ENCODE results near the gene TENT4B.

- TF ChIP-seq, protein P1, sequence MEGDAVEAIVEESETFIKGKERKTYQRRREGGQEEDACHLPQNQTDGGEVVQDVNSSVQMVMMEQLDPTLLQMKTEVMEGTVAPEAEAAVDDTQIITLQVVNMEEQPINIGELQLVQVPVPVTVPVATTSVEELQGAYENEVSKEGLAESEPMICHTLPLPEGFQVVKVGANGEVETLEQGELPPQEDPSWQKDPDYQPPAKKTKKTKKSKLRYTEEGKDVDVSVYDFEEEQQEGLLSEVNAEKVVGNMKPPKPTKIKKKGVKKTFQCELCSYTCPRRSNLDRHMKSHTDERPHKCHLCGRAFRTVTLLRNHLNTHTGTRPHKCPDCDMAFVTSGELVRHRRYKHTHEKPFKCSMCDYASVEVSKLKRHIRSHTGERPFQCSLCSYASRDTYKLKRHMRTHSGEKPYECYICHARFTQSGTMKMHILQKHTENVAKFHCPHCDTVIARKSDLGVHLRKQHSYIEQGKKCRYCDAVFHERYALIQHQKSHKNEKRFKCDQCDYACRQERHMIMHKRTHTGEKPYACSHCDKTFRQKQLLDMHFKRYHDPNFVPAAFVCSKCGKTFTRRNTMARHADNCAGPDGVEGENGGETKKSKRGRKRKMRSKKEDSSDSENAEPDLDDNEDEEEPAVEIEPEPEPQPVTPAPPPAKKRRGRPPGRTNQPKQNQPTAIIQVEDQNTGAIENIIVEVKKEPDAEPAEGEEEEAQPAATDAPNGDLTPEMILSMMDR (IDR thresholded peaks at IDR 0.05 in 2 of 3, conservative IDR thresholded peaks at IDR 0.05 in 1 of 3; ENCODE audit: borderline replicate concordance in 1 of 3, insufficient read depth in 1 of 3, low read depth in 2 of 3, low read length in 2 of 3), result no peak
- TF ChIP-seq ZNF274 (IDR thresholded peaks at IDR 0.05; ENCODE audit: low read depth, low read length), result no peak
Measured at GRCh38 chr16:50244140-50244503, 91.0 kb downstream of the TENT4B start.

Measured in HCT116 (cell line).